Left cardiac atrium (tissue), 4 donors: ENCODE measurements around the gene SDHA. TPM values are rescaled to one million over a fixed set of nuclear protein-coding genes. Genes with fewer than 3 reads are reported as not detected.
A peak's percentile ranks its signal among the peaks of the same experiment; 100 is the strongest.
"Not testable (repeated sequence)": the region's sequence is repeated elsewhere in the genome, so short reads cannot be mapped to it uniquely, and the experiment has no call there.

Experiments
- ATAC-seq, 2 donors: fragments of 200-7000 bp; cut with Tn5 transposase; one replicate each; pipeline ENCODE4 v1.9.1; 2020; ENCODE audit warnings: mild to moderate bottlenecking in 2 of 2, moderate library complexity in 2 of 2
- DNase-seq: peaks from one replicate; pipeline ENCODE4 v3.0.0-alpha.2; 2020
- intact Hi-C, 2 donors: fragments of 100-400 bp; cut with DNase I; formaldehyde crosslinking; loops; one replicate each; pipeline versions ENCODE4 v1.14.1 to v1.15.1; 2022 to 2023
- total RNA-seq, 2 donors: library from RNA; stranded (reverse); fragmentation: NEBNext Ultra II Directional; extraction: Animal tissue kit (Norgen Biotek cat#: 25700); gene quantifications; one replicate each; pipeline ENCODE4 v1.2.1, GENCODE V29; 2021
- donor health status: DM: no; HTN: yes; CAD: no.
- donor health status: DM: no; HTN: yes; CAD: no; lungs with severe emphysema.
- donor health status: DM: yes; HTN: yes; CAD: no.
- donor health status: Dilated cardiomyopathy.

Gene SDHA
- total RNA-seq, 2 donors from 2014 or later, result 395 to 449 TPM

GRCh38 chr5:194603-195209 lies 23.4 kb upstream of the SDHA start:
- intact Hi-C loops, result no loop called here
- no peak for DNase-seq
- no peak for ATAC-seq

- intact Hi-C loops, result no loop called here
- ATAC-seq (no peak), DNase-seq (no peak)
Observed at GRCh38 chr5:195401-196160, 22.5 kb upstream of the SDHA start.

- no peak for ATAC-seq
- DNase-seq, result no peak
- intact Hi-C loops, result no loop called here
Observed at GRCh38 chr5:196350-196749, 21.8 kb upstream of the SDHA start.

- ATAC-seq, DNase-seq, intact Hi-C loops: not testable (repeated sequence)
Observed at GRCh38 chr5:197031-197430, 21.1 kb upstream of the SDHA start.

GRCh38 chr5:197892-198489 lies 20.1 kb upstream of the SDHA start:
- DNase-seq (no peak), ATAC-seq (no peak)

GRCh38 chr5:198516-199196 lies 19.5 kb upstream of the SDHA start:
- ATAC-seq (no peak), DNase-seq (no peak)
- intact Hi-C loops, result no loop called here

More at GRCh38 chr5:197892-198489, 20.1 kb upstream of the SDHA start:
- intact Hi-C loops, result no loop called here

GRCh38 chr5:199197-199949 lies 18.7 kb upstream of the SDHA start:
- no peak for ATAC-seq
- intact Hi-C loops, result no loop called here

GRCh38 chr5:199950-200645 lies 18.0 kb upstream of the SDHA start:
- peak; percentile 67 to 77 for ATAC-seq
- no peak for DNase-seq
- intact Hi-C loops, result no loop called here

More at GRCh38 chr5:199197-199949, 18.7 kb upstream of the SDHA start:
- DNase-seq, result no peak

- ATAC-seq (no peak), DNase-seq (no peak)
- intact Hi-C loops, result no loop called here
Observed at GRCh38 chr5:200985-201384, 17.1 kb upstream of the SDHA start.

- intact Hi-C loops, result no loop called here
- DNase-seq (no peak), ATAC-seq (no peak)
Observed at GRCh38 chr5:201672-202071, 16.4 kb upstream of the SDHA start.

- DNase-seq (no peak), ATAC-seq (no peak)
- intact Hi-C loops, result no loop called here
Observed at GRCh38 chr5:203246-203930, 14.7 kb upstream of the SDHA start.

GRCh38 chr5:204001-204400 lies 14.1 kb upstream of the SDHA start:
- intact Hi-C loops, result no loop called here
- ATAC-seq, result no peak
- DNase-seq, result no peak

GRCh38 chr5:204462-204861 lies 13.7 kb upstream of the SDHA start:
- no peak for ATAC-seq
- intact Hi-C loops, result no loop called here
- DNase-seq, result no peak

GRCh38 chr5:204966-205670 lies 13.0 kb upstream of the SDHA start:
- ATAC-seq (no peak), DNase-seq (no peak)
- intact Hi-C loops, result no loop called here

- DNase-seq (peak; percentile 42), ATAC-seq (peak; percentile 89 to 92)
- intact Hi-C loops, result no loop called here
Observed at GRCh38 chr5:206406-206805, 11.7 kb upstream of the SDHA start.

- peak; percentile 51 to 78 for ATAC-seq
- no peak for DNase-seq
- intact Hi-C loops, result no loop called here
Observed at GRCh38 chr5:206927-207536, 11.1 kb upstream of the SDHA start.

GRCh38 chr5:207599-207998 lies 10.5 kb upstream of the SDHA start:
- intact Hi-C loops, result no loop called here
- DNase-seq (no peak), ATAC-seq (peak; percentile 21 to 22)
